Adrenal gland (tissue), 12 donors: ENCODE data around the gene ACVR1B. TPM values are rescaled to one million over a fixed set of nuclear protein-coding genes. Genes with fewer than 3 reads are reported as not detected.

Experiments used
- DNase-seq, 7 donors: peaks; one replicate each; pipeline ENCODE4 v3.0.0-alpha.2; 2019 to 2020
- H3K27ac ChIP-seq, 5 donors: fragments of 200-600 bp; sonication (generic) in 4 of 5; 1 replicate in 3 of 5; 2 replicates in 2 of 5; pipeline versions ENCODE4 v1.5.1 to v1.8.0; 2016 to 2020; ENCODE audit warnings: mild to moderate bottlenecking in 1 of 5
- H3K27me3 ChIP-seq: fragments of 200-600 bp; 2 replicates; pipeline ENCODE4 v1.8.0; 2021
- H3K36me3 ChIP-seq, 2 donors: fragments of 200-600 bp; replicated peaks in 1 of 2; 1 replicate in 1 of 2; 2 replicates in 1 of 2; pipeline versions ENCODE4 v1.5.1 to v1.8.0; 2018 to 2022
- H3K4me1 ChIP-seq, 2 donors: fragments of 200-600 bp; replicated peaks in 1 of 2; 1 replicate in 1 of 2; 2 replicates in 1 of 2; pipeline versions ENCODE4 v1.5.1 to v1.8.0; 2018 to 2021
- H3K4me3 ChIP-seq, 4 donors: fragments of 200-600 bp; sonication (generic) in 3 of 4; one replicate each; pipeline ENCODE4 v1.5.1; 2016 to 2018
- H3K9me3 ChIP-seq, 3 donors: fragments of 200-600 bp; sonication (generic) in 1 of 3; replicated peaks in 1 of 3; 1 replicate in 2 of 3; 2 replicates in 1 of 3; pipeline versions ENCODE4 v1.5.1 to v1.8.0; 2016 to 2021
- CTCF ChIP-seq, 6 experiments: fragments of 450-650 bp in 4 of 6; fragments of 200-600 bp in 2 of 6; sonication (generic) in 1 of 6; IDR thresholded peaks; 1 replicate in 5 of 6; 2 replicates in 1 of 6; pipeline versions ENCODE4 v1.5.1 to v1.8.0; 2016 to 2021; ENCODE audit warnings: antibody characterized with exemption in 6 of 6, mild to moderate bottlenecking in 2 of 6, moderate library complexity in 1 of 6
- POLR2A ChIP-seq, 2 donors: fragments of 450-650 bp; IDR thresholded peaks; one replicate each; pipeline ENCODE4 v1.6.1; 2017; ENCODE audit warnings: antibody characterized with exemption in 2 of 2, mild to moderate bottlenecking in 2 of 2, moderate library complexity in 1 of 2
- WGBS, 4 donors: extraction: QIAGEN DNeasy Blood & Tissue Kit in 2 of 4; methylation state at CpG; one replicate each; pipeline versions ENCODE4 v1.1.5 to v1.1.7; 2013 to 2017; 5-methylcytosine and 5-hydroxymethylcytosine counted together
- intact Hi-C, 2 donors: fragments of 100-400 bp; cut with DNase I; formaldehyde crosslinking; loops; one replicate each; pipeline versions ENCODE4 v1.14.1 to v1.15.0; 2022 to 2023
- polyA plus RNA-seq, 3 donors: library from polyadenylated mRNA; stranded (reverse); fragments of 200-250 nt in 2 of 3; fragments of 350-450 nt in 1 of 3; fragmentation: Illumina TruSeq in 1 of 3; extraction: RNeasy Lipid Tissue Mini Kit (QIAGEN cat#74804) in 1 of 3; gene quantifications; one replicate each; pipeline ENCODE4 v1.2.3, GENCODE V29; 2013 to 2014
- small RNA-seq, 2 donors: library from RNA; depleted of rRNA; stranded (forward); fragments of <200 nt; gene quantifications; one replicate each; pipeline ENCODE3, GENCODE V24; 2016
- total RNA-seq, 9 donors: library from RNA; depleted of rRNA in 4 of 9; stranded (reverse); fragments of >200 nt in 4 of 9; fragments of 120-200 nt in 1 of 9; fragmentation: NEBNext Ultra II Directional in 1 of 9; extraction: Animal tissue kit (Norgen Biotek cat#: 25700) in 1 of 9; gene quantifications; one replicate each; pipeline versions ENCODE4 v1.1.0 to v1.2.4, GENCODE V29; 2013 to 2023
- donor health status: healthy with polysubstance abuse.
- donor health status: Bipolar disorder and iron deficiency.
- donor health status: DM: yes; HTN: yes; CAD: no.
- donor health status: DM: no; HTN: no; CAD: no.
- donor health status: DM: no; HTN: no; CAD: no.
- donor health status: DM: yes; HTN: yes; CAD: no.

The ACVR1B gene
- total and polyA plus RNA-seq, 12 donors = 6.3 to 26.3 (median 13.9) TPM

- H3K4me3 ChIP-seq = no peak overlapping the region
- no peaks in the 10 kb centered on the region for H3K36me3 ChIP-seq
- no peaks in the 10 kb centered on the region for H3K27me3 ChIP-seq
- peak overlapping the region; percentile 92 to 94 (median 93) for H3K27ac ChIP-seq
- intact Hi-C loops = no loop called here
- peak in 1 of 2 donors; percentile 80 for TF ChIP-seq POLR2A (IDR thresholded peaks at IDR 0.05)
- TF ChIP-seq CTCF (IDR thresholded peaks at IDR 0.05) = no peak
- peak; percentile 86 to 92 (median 89) for DNase-seq
- 31 to 65% (median 39%) methylated on average over 12 to 21 of the region's 21 CpGs for WGBS, 4 donors
- H3K4me1 ChIP-seq = peaks cover 28 to 54% of the 10 kb centered on the region in 2 donors
- H3K9me3 ChIP-seq = no peaks in the 10 kb centered on the region
Observed at GRCh38 chr12:52043386-52044212, 92.1 kb downstream of the ACVR1B start.

GRCh38 chr12:52044292-52044983, 92.9 kb downstream of the ACVR1B start:
- TF ChIP-seq POLR2A (IDR thresholded peaks at IDR 0.05) (peak; percentile 45 to 62), CTCF (IDR thresholded peaks at IDR 0.05) (no peak)
- Histone ChIP-seq H3K27me3 (no peaks in the 10 kb centered on the region), H3K4me1 (peaks cover 23 to 46% of the 10 kb centered on the region in 2 donors), H3K27ac (peak overlapping the region; percentile 92 to 94 (median 93)), H3K4me3 (no peak overlapping the region), H3K9me3 (no peaks in the 10 kb centered on the region), H3K36me3 (no peaks in the 10 kb centered on the region)
- intact Hi-C loops = no loop called here
- DNase-seq = peak; percentile 78 to 91 (median 88)
- WGBS, 4 donors = 29 to 48% (median 35%) methylated on average over 9 to 18 of the region's 18 CpGs

GRCh38 chr12:52045794-52046199, 94.3 kb downstream of the ACVR1B start:
- DNase-seq = peak in 6 of 7 donors; percentile 43 to 72 (median 58)
- TF ChIP-seq CTCF (IDR thresholded peaks at IDR 0.05) = no peak
- no peak for TF ChIP-seq POLR2A (IDR thresholded peaks at IDR 0.05)
- no peaks in the 10 kb centered on the region for H3K9me3 ChIP-seq
- peak overlapping the region in 4 of 5 donors; percentile 92 to 94 (median 94) for H3K27ac ChIP-seq
- H3K4me3 ChIP-seq = no peak overlapping the region
- peaks cover 33 to 52% of the 10 kb centered on the region in 2 donors for H3K4me1 ChIP-seq
- H3K27me3 ChIP-seq = no peaks in the 10 kb centered on the region
- H3K36me3 ChIP-seq = no peaks in the 10 kb centered on the region
- intact Hi-C loops = no loop called here
- WGBS, 4 donors = 20 to 58% (median 37%) methylated on average over 1 to 4 of the region's 4 CpGs

Small RNA genes lying within 50 kb of the gene (small RNA-seq; reads per million reads assigned to genes)
- 0 reads per million in 2 donors for gene RNU6-574P

Other genes starting within 250 kb of the ACVR1B start
- gene FIGNL2, start 103.0 kb upstream of the ACVR1B start, total RNA-seq = under 1 TPM in 8 of 9 donors, not detected in 1; 0.23 to 0.32 (median 0.27) TPM
- under 1 TPM; 0.04 to 0.17 (median 0.16) TPM for gene FIGNL2, start 103.0 kb upstream of the ACVR1B start, polyA plus RNA-seq
- gene ANKRD33, start 63.6 kb upstream of the ACVR1B start, total RNA-seq = under 1 TPM in 2 of 9 donors, not detected in 7; 0.06 to 0.41 TPM
- gene ANKRD33, start 63.6 kb upstream of the ACVR1B start, polyA plus RNA-seq = under 1 TPM in 1 of 3 donors, not detected in 2; 0.24 TPM
- 100 to 1,000 TPM in 1 of 9 donors, 10 to 100 TPM in 8; 15.8 to 117 (median 45.5) TPM for gene ACVRL1, start 44.2 kb upstream of the ACVR1B start, total RNA-seq
- 10 to 100 TPM in 2 of 3 donors, 1 to 10 TPM in 1; 7.8 to 29.4 (median 27.6) TPM for gene ACVRL1, start 44.2 kb upstream of the ACVR1B start, polyA plus RNA-seq
- 10 to 100 TPM in 5 of 9 donors, 1 to 10 TPM in 4; 1.8 to 26.0 (median 13.0) TPM for gene TAMALIN, start 55.2 kb downstream of the ACVR1B start, total RNA-seq
- 10 to 100 TPM in 2 of 3 donors, 1 to 10 TPM in 1; 5.3 to 44.9 (median 41.3) TPM for gene TAMALIN, start 55.2 kb downstream of the ACVR1B start, polyA plus RNA-seq
- 100 to 1,000 TPM in 5 of 9 donors, 10 to 100 TPM in 4; 19.0 to 854 (median 108) TPM for gene NR4A1, start 99.7 kb downstream of the ACVR1B start, total RNA-seq
- 100 to 1,000 TPM in 2 of 3 donors, 10 to 100 TPM in 1; 34.5 to 499 (median 282) TPM for gene NR4A1, start 99.7 kb downstream of the ACVR1B start, polyA plus RNA-seq
- gene ATG101, start 118.3 kb downstream of the ACVR1B start, total RNA-seq = 10 to 100 TPM; 28.8 to 60.4 (median 40.0) TPM
- 10 to 100 TPM; 20.9 to 28.6 (median 27.1) TPM for gene ATG101, start 118.3 kb downstream of the ACVR1B start, polyA plus RNA-seq
- gene SMIM41, start 128.0 kb downstream of the ACVR1B start, total RNA-seq = 1 to 10 TPM in 1 of 9 donors, under 1 TPM in 2, not detected in 6; 0.54 to 2.1 (median 0.83) TPM
- under 1 TPM in 1 of 3 donors, not detected in 2; 0.10 TPM for gene SMIM41, start 128.0 kb downstream of the ACVR1B start, polyA plus RNA-seq
- gene KRT80, start 240.3 kb downstream of the ACVR1B start, total RNA-seq = 10 to 100 TPM in 1 of 9 donors, 1 to 10 TPM in 7, under 1 TPM in 1; 0.95 to 14.6 (median 5.1) TPM
- 1 to 10 TPM; 1.8 to 8.8 (median 2.5) TPM for gene KRT80, start 240.3 kb downstream of the ACVR1B start, polyA plus RNA-seq